Measurements from ENCODE around the gene EIF2S1. TPM values are rescaled to one million over a fixed set of nuclear protein-coding genes. Genes with fewer than 3 reads are reported as not detected.
"Not testable (repeated sequence)": the region's sequence is repeated elsewhere in the genome, so short reads cannot be mapped to it uniquely, and the experiment has no call there.

The EIF2S1 gene
- total and polyA plus RNA-seq, 4 donors = 22.5 to 109 (median 58.5) TPM

DNA sequence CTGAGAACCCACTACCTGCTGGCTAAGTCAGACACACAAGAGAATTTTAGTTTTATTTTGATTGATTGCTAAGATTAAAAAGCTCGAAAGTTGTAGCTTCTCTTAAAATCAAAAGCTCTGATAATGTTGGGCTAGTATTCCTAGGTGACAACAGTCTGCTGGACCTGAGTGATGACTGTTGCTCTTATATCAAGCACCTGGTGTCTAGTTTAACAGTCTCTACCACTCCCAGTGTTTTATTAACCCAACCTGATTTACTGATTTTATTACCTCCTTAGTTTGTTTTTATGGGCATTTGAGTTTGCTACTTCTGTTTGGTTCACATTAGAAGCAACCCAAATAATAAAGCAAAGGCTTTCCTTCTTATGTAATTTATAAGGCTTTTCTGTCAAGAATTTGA, 42.3 kb upstream of the EIF2S1 start:
- Histone ChIP-seq H3K27me3 (ENCODE audit: control insufficient read depth in 3 of 3, insufficient read depth in 3 of 3, low read length in 2 of 3) (no peaks in the 10 kb centered on the region), H3K27ac (ENCODE audit: low read depth in 1 of 2, low read length in 1 of 2) (no peak overlapping the region), H3K4me3 (no peak overlapping the region), H3K9ac (ENCODE audit: insufficient read depth in 1 of 2, low read length in 2 of 2) (no peak overlapping the region), H3K36me3 (ENCODE audit: control insufficient read depth in 4 of 4, insufficient read depth in 4 of 4, low read length in 4 of 4) (peaks cover 4 to 26% (median 8%) of the 10 kb centered on the region in 4 donors), H3K9me3 (ENCODE audit: control insufficient read depth in 4 of 4, insufficient read depth in 3 of 4, low read length in 3 of 4) (no peaks in the 10 kb centered on the region), H3K4me1 (ENCODE audit: control insufficient read depth in 5 of 5, insufficient read depth in 5 of 5, low read length in 5 of 5) (no peaks in the 10 kb centered on the region)
- TF ChIP-seq, protein P1, sequence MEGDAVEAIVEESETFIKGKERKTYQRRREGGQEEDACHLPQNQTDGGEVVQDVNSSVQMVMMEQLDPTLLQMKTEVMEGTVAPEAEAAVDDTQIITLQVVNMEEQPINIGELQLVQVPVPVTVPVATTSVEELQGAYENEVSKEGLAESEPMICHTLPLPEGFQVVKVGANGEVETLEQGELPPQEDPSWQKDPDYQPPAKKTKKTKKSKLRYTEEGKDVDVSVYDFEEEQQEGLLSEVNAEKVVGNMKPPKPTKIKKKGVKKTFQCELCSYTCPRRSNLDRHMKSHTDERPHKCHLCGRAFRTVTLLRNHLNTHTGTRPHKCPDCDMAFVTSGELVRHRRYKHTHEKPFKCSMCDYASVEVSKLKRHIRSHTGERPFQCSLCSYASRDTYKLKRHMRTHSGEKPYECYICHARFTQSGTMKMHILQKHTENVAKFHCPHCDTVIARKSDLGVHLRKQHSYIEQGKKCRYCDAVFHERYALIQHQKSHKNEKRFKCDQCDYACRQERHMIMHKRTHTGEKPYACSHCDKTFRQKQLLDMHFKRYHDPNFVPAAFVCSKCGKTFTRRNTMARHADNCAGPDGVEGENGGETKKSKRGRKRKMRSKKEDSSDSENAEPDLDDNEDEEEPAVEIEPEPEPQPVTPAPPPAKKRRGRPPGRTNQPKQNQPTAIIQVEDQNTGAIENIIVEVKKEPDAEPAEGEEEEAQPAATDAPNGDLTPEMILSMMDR (IDR thresholded peaks at IDR 0.05; ENCODE audit: control extremely low read depth, extremely low read depth) = no peak
- DNase-seq (no peak), ATAC-seq (ENCODE audit: insufficient read depth, low FRiP score) (no peak)
- WGBS, 2 donors = 92 to 97% methylated on average over 1 of the region's 1 CpG

DNA sequence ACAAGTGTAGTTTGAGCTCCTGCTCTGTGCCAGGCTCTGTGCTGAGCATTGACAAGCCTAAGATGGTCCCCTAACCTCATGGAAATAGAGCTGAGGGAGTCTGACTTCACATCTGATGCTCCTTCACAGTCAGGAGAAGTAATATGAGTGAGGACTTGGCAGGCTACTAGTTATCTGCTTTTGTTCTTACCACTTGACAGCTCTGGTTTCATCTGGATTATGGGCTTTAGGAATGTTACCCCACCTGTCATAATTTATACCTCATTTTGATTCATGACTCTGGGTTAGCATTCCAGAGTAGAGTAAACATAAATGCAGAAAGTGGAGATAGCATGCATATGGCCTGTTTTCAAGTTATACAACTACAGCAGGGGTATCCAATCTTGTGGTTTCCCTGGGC, 41.0 kb upstream of the EIF2S1 start:
- no peaks in the 10 kb centered on the region for H3K27me3 ChIP-seq (ENCODE audit: control insufficient read depth in 3 of 3, insufficient read depth in 3 of 3, low read length in 2 of 3)
- H3K9me3 ChIP-seq (ENCODE audit: control insufficient read depth in 4 of 4, insufficient read depth in 3 of 4, low read length in 3 of 4) = no peaks in the 10 kb centered on the region
- DNase-seq (no peak), ATAC-seq (ENCODE audit: insufficient read depth, low FRiP score) (no peak)
- TF ChIP-seq, protein P1 (IDR thresholded peaks at IDR 0.05; ENCODE audit: control extremely low read depth, extremely low read depth) = no peak
- no peak overlapping the region for H3K4me3 ChIP-seq
- no peak overlapping the region for H3K27ac ChIP-seq (ENCODE audit: low read depth in 1 of 2, low read length in 1 of 2)
- no peaks in the 10 kb centered on the region for H3K4me1 ChIP-seq (ENCODE audit: control insufficient read depth in 5 of 5, insufficient read depth in 5 of 5, low read length in 5 of 5)
- H3K9ac ChIP-seq (ENCODE audit: insufficient read depth in 1 of 2, low read length in 2 of 2) = no peak overlapping the region
- H3K36me3 ChIP-seq (ENCODE audit: control insufficient read depth in 4 of 4, insufficient read depth in 4 of 4, low read length in 4 of 4) = peaks cover 4 to 27% (median 12%) of the 10 kb centered on the region in 4 donors

DNA sequence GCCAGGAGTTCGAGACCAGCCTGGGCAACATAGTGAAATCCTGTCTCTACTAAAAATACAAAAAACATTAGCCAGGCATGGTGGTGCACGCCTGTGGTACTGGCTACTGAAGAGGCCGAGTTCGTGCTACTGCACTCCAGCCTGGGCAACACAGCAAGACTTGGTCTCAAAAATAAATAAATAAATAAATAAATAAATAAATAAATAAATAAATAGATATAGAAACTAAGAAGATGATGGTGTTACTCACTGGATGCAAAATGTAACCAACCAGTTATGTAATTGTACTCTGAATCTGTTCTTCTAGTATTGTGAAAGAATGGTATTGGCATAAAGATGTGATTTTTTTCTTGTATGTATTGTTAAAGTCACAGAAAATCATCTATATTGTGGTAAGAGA, 30.5 kb upstream of the EIF2S1 start:
- H3K9me3 ChIP-seq (ENCODE audit: control insufficient read depth in 4 of 4, insufficient read depth in 3 of 4, low read length in 3 of 4); H3K27me3 ChIP-seq (ENCODE audit: control insufficient read depth in 3 of 3, insufficient read depth in 3 of 3, low read length in 2 of 3); H3K27ac ChIP-seq (ENCODE audit: low read depth in 1 of 2, low read length in 1 of 2); DNase-seq; H3K4me3 ChIP-seq; H3K9ac ChIP-seq (ENCODE audit: insufficient read depth in 1 of 2, low read length in 2 of 2); ATAC-seq (ENCODE audit: insufficient read depth, low FRiP score); H3K4me1 ChIP-seq (ENCODE audit: control insufficient read depth in 5 of 5, insufficient read depth in 5 of 5, low read length in 5 of 5): not testable (repeated sequence)
- peaks cover 3 to 22% (median 14%) of the 10 kb centered on the region in 4 donors for H3K36me3 ChIP-seq (ENCODE audit: control insufficient read depth in 4 of 4, insufficient read depth in 4 of 4, low read length in 4 of 4)
- 99% methylated on average over 4 of the region's 4 CpGs for WGBS, 2 donors

DNA sequence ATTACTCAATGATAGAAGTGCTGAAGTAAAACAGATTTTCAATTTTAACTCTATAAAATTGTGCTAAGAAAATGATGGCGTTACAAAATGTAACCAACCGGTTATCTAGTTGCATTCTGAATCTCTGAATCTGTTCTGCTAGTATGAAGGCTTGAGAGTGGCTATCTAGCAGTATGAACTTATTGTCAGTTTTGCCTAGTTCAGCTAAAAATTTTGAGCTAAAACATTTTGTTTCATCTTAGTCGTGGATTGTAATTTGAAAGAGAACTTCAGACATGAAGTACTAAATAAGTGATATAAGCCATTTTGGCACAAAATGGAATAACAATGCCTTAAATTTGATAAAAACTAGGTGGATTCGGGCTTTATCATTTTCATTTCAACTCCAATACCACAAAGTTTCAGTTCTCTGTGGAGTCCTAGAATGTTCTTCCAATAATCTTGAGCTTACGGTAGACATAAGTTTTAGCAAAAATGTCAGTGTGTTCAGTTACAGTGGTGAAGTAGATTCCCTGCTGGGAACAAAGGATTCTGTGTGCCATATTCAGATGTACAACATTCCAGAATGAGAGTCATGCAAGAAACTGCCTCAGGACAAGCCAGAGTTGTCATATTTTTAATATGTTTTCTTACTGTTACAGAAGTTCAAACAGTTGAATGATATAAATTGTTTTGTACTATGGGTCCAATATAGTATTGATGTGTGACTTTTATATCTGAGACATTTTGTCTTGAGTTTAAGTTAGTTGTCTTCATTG, 28.6 kb upstream of the EIF2S1 start:
- 95 to 97% methylated on average over 5 of the region's 5 CpGs for WGBS, 2 donors
- no peak for ATAC-seq (ENCODE audit: insufficient read depth, low FRiP score)
- Histone ChIP-seq H3K9ac (ENCODE audit: insufficient read depth in 1 of 2, low read length in 2 of 2) (no peak overlapping the region), H3K27ac (ENCODE audit: low read depth in 1 of 2, low read length in 1 of 2) (no peak overlapping the region), H3K9me3 (ENCODE audit: control insufficient read depth in 4 of 4, insufficient read depth in 3 of 4, low read length in 3 of 4) (no peaks in the 10 kb centered on the region), H3K27me3 (ENCODE audit: control insufficient read depth in 3 of 3, insufficient read depth in 3 of 3, low read length in 2 of 3) (no peaks in the 10 kb centered on the region), H3K36me3 (ENCODE audit: control insufficient read depth in 4 of 4, insufficient read depth in 4 of 4, low read length in 4 of 4) (peaks cover 3 to 36% (median 26%) of the 10 kb centered on the region in 4 donors), H3K4me1 (ENCODE audit: control insufficient read depth in 5 of 5, insufficient read depth in 5 of 5, low read length in 5 of 5) (no peaks in the 10 kb centered on the region), H3K4me3 (no peak overlapping the region)
- TF ChIP-seq, protein P1 (IDR thresholded peaks at IDR 0.05; ENCODE audit: control extremely low read depth, extremely low read depth) = no peak
- no peak for DNase-seq
